NB4 (cell line): Measurements from ENCODE around the gene HOMEZ.
A peak's percentile ranks its signal among the peaks of the same experiment; 100 is the strongest.
"Not testable (repeated sequence)": the region's sequence is repeated elsewhere in the genome, so short reads cannot be mapped to it uniquely, and the experiment has no call there.

Experiments
- DNase-seq: peaks from one replicate; pipeline ENCODE4 v3.0.0; 2010; ENCODE audit warnings: low read depth
- H3K4me3 ChIP-seq: one replicate; pipeline ENCODE4 v1.5.1; 2011; ENCODE audit warnings: mild to moderate bottlenecking, low read depth, low read length, moderate library complexity
- CTCF ChIP-seq: IDR thresholded peaks from one replicate; pipeline ENCODE4 v1.5.1; 2012; ENCODE audit warnings: low read depth, low read length
- MAX ChIP-seq: IDR thresholded peaks from 2 replicates; pipeline ENCODE4 v1.6.1; 2011; ENCODE audit warnings: low read depth, low read length
- MYC ChIP-seq: IDR thresholded peaks from 2 replicates; pipeline ENCODE4 v1.6.1; 2011; ENCODE audit warnings: low read depth, low read length
- POLR2A ChIP-seq: IDR thresholded peaks from 2 replicates; pipeline ENCODE4 v1.6.1; 2011; ENCODE audit warnings: mild to moderate bottlenecking; ENCODE audit not compliant: insufficient read length; ENCODE audit errors: extremely low read depth

HOMEZ gene

GRCh38 chr14:23245282-23245681, 40.6 kb downstream of the HOMEZ start:
- DNase-seq: no peak
- H3K4me3 ChIP-seq: no peak overlapping the region
- TF ChIP-seq MAX (no peak), CTCF (no peak), POLR2A (no peak), MYC (no peak)

GRCh38 chr14:23243066-23243465, 42.9 kb downstream of the HOMEZ start:
- DNase-seq: no peak
- TF ChIP-seq MYC: no peak
- no peak for TF ChIP-seq CTCF
- TF ChIP-seq MAX: no peak
- TF ChIP-seq POLR2A: no peak
- no peak overlapping the region for H3K4me3 ChIP-seq

GRCh38 chr14:23242076-23242475, 43.9 kb downstream of the HOMEZ start:
- no peak for DNase-seq
- TF ChIP-seq MAX (no peak), MYC (no peak), POLR2A (no peak), CTCF (no peak)
- H3K4me3 ChIP-seq: no peak overlapping the region

GRCh38 chr14:23241061-23241715, 44.7 kb downstream of the HOMEZ start:
- DNase-seq, H3K4me3 ChIP-seq: not testable (repeated sequence)

GRCh38 chr14:23240661-23241060, 45.3 kb downstream of the HOMEZ start:
- TF ChIP-seq MYC (no peak), MAX (no peak), CTCF (no peak), POLR2A (no peak)
- no peak for DNase-seq
- no peak overlapping the region for H3K4me3 ChIP-seq

- peak; percentile 73 for DNase-seq
- no peak within 1 kb of the TSS for H3K4me3 ChIP-seq
- TF ChIP-seq POLR2A (no peak), CTCF (no peak), MYC (no peak), MAX (no peak)
These were observed 47.9 kb downstream of the HOMEZ start, which contains the start of gene RNF212B for GRCh38 chr14:23237772-23238594. RNF212B (plus strand) TSS chr14:23237936; CDS start chr14:23240346, 2,410 bp downstream.

- not testable (repeated sequence) for H3K4me3 ChIP-seq, DNase-seq
These were observed 53.6 kb downstream of the HOMEZ start for GRCh38 chr14:23232241-23232808.
